ENCODE results near the gene NCL. TPM values are rescaled to one million over a fixed set of nuclear protein-coding genes. Genes with fewer than 3 reads are reported as not detected.
A peak's percentile ranks its signal among the peaks of the same experiment; 100 is the strongest.

NCL gene
- 150 TPM for total RNA-seq

DNA sequence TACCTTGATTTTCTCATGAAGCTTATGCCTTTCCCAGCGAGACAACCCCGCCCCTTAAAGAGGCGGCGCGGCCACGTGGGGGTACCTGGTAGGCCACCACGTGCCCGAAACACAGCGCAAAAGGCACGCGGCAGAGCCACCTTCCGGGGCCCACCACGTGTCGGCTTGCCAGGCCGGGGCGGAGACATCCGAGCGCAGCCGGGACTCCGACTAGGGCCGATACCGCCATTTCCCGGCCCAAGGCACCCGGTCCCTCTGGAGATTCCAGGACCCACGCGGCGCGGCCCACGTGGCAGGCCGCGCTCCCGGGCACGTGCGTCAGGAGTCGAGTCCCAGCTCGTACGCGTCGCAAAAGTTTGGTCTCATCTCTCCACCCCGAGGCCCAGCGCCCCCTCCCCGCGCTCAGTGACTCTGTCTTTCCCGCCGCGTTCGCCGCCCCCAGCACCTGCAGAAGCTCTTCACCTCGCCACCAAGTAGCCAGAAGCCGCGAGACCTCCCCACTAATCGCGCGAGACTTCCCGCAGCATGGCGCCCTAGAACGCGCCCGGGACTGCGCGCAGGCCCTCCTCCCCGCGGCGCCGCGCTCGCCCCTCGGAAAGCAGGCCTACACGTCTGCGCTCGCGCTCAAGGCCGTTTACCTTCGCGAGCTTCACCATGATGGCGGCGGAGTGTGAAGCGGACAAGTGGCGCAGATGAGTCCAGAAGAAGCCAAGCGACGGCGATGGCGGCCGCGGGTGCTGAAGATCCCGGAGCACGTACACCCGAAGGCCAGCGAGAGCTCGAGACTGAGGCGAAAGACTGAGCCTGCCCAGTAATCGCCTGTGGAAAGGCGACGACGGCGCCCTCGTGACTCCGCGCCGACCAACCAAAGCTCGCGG, at the start of gene NCL:
NCL (minus strand) TSS at position 787 of the 878 bp plus-strand sequence; CDS start at position 656, 131 bp downstream.

Small RNAs within 50 kb of the gene (small RNA-seq; reads per million reads assigned to genes)
- gene RNU2-22P (ENCODE audit: low replicate concordance) (0.21 reads per million), gene SNORA75 (ENCODE audit: low replicate concordance) (14.4 reads per million, percentile 91 among the genes with 10 or more reads in this experiment), gene SNORD20 (ENCODE audit: low replicate concordance) (not detected), gene SNORD82 (ENCODE audit: low replicate concordance) (2,551 reads per million, percentile 99 among the genes with 10 or more reads in this experiment)

Other genes starting within 250 kb of the NCL start
- gene B3GNT7, start 68.8 kb downstream of the NCL start, total RNA-seq = 1.3 TPM
- gene NMUR1, start 66.0 kb upstream of the NCL start, total RNA-seq = not detected
- not detected for gene TEX44, start 128.4 kb upstream of the NCL start, total RNA-seq
- gene PTMA, start 244.0 kb upstream of the NCL start, total RNA-seq = 543 TPM